Sigmoid colon (tissue), 7 donors: ENCODE data around the gene RIMBP2. TPM values are rescaled to one million over a fixed set of nuclear protein-coding genes. Genes with fewer than 3 reads are reported as not detected.

Experiments used
- DNase-seq: peaks from one replicate; pipeline ENCODE4 v3.0.0-alpha.2; 2019
- H3K27ac ChIP-seq, 4 donors: fragments of 200-600 bp; sonication (generic); one replicate each; pipeline ENCODE4 v1.5.1; 2016 to 2019; ENCODE audit warnings: mild to moderate bottlenecking in 1 of 4
- H3K27me3 ChIP-seq, 3 donors: fragments of 200-600 bp; sonication (generic); one replicate each; pipeline ENCODE4 v1.5.1; 2019; ENCODE audit warnings: mild to moderate bottlenecking in 1 of 3
- H3K36me3 ChIP-seq, 4 donors: fragments of 200-600 bp; sonication (generic); one replicate each; pipeline ENCODE4 v1.5.1; 2016 to 2019
- H3K4me1 ChIP-seq, 4 donors: fragments of 200-600 bp; sonication (generic); one replicate each; pipeline ENCODE4 v1.5.1; 2017 to 2019
- H3K4me3 ChIP-seq, 4 donors: fragments of 200-600 bp; sonication (generic); one replicate each; pipeline ENCODE4 v1.5.1; 2017 to 2019; ENCODE audit warnings: mild to moderate bottlenecking in 2 of 4, moderate library complexity in 1 of 4
- H3K9me3 ChIP-seq, 4 donors: fragments of 200-600 bp in 3 of 4; sonication (generic) in 3 of 4; one replicate each; pipeline versions ENCODE4 v1.5.1 to v1.6.1; 2013 to 2019
- EP300 ChIP-seq, 4 donors: sonication (generic); formaldehyde crosslinking; IDR thresholded peaks; one replicate each; pipeline ENCODE4 v1.6.1; 2017; ENCODE audit warnings: antibody characterized with exemption in 4 of 4
- POLR2A ChIP-seq, 2 donors: fragments of 450-650 bp; IDR thresholded peaks; one replicate each; pipeline ENCODE4 v1.6.1; 2016; ENCODE audit warnings: antibody characterized with exemption in 2 of 2, mild to moderate bottlenecking in 2 of 2, moderate library complexity in 2 of 2
- POLR2AphosphoS5 ChIP-seq, 4 donors: sonication (generic); formaldehyde crosslinking; IDR thresholded peaks; one replicate each; pipeline ENCODE4 v1.6.1; 2017; ENCODE audit warnings: antibody characterized with exemption in 4 of 4
- WGBS, 2 donors: extraction: QIAGEN DNeasy Blood & Tissue Kit; methylation state at CpG; one replicate each; pipeline ENCODE4 v1.1.7; 2013; 5-methylcytosine and 5-hydroxymethylcytosine counted together
- intact Hi-C: fragments of 100-400 bp; cut with DNase I; formaldehyde crosslinking; loops from one replicate; pipeline ENCODE4 v1.15.1; 2023
- polyA plus RNA-seq, 3 donors: library from polyadenylated mRNA; stranded (reverse); fragments of 200-250 nt; gene quantifications; one replicate each; pipeline ENCODE4 v1.2.3, GENCODE V29; 2013
- total RNA-seq, 4 donors: library from RNA; depleted of rRNA; stranded (reverse); fragments of >200 nt; gene quantifications; one replicate each; pipeline ENCODE4 v1.1.0, GENCODE V29; 2016
- TF ChIP-seq, protein P1 (sequence below), 4 experiments: fragments of 450-650 bp in 3 of 4; fragments of 200-600 bp in 1 of 4; IDR thresholded peaks; one replicate each; pipeline ENCODE4 v1.5.1; 2016 to 2019; ENCODE audit warnings: antibody characterized with exemption in 4 of 4, mild to moderate bottlenecking in 3 of 4, moderate library complexity in 2 of 4
- donor health status: healthy with polysubstance abuse.
- donor health status: Bipolar disorder and iron deficiency.
- donor health status: healthy.

RIMBP2 gene
- total and polyA plus RNA-seq, 7 donors, result under 0.01 to 5.5 (median 1.4) TPM

DNA sequence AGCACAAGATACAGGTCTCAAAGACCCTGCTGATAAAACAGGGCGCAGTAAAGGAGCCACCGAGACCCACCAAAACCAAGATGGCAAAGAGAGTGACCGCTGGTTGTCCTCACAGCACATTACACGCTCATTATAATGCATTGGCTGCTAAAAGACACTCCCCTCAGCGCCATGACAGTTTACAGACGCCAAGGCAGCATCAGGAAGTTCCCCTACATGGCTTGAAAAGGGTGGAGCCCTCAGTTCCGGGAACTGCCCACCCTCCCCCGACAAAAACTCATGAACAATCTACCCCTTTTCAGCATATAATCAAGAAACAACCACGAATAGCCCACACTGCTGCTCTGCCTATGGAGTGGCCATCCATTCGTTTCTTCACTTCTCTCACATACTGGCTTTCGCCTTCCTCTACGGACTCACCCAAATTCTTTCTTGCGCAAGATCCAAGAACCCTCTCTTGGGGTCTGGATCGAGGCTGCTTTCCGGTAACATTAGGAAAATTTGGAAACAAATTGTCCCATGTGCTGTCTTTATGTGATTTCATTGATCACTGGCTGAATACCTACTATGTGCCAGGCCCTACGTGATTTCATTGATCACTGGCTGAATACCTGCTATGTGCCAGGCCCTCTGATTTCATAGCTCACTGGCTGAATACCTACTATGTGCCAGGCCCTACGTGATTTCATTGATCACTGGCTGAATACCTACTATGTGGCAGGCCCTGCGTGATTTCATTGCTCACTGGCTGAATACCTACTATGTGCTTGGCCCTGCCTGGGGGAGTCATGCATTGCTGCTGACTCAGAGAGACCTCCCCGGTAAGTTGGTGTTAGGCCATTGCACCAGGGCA, 252.1 kb downstream of the RIMBP2 start:
- 70 to 71% methylated on average over 19 of the region's 19 CpGs for WGBS, 2 donors
- H3K27ac ChIP-seq, result no peak overlapping the region
- TF ChIP-seq EP300 (IDR thresholded peaks at IDR 0.05), result no peak
- TF ChIP-seq, protein P1, sequence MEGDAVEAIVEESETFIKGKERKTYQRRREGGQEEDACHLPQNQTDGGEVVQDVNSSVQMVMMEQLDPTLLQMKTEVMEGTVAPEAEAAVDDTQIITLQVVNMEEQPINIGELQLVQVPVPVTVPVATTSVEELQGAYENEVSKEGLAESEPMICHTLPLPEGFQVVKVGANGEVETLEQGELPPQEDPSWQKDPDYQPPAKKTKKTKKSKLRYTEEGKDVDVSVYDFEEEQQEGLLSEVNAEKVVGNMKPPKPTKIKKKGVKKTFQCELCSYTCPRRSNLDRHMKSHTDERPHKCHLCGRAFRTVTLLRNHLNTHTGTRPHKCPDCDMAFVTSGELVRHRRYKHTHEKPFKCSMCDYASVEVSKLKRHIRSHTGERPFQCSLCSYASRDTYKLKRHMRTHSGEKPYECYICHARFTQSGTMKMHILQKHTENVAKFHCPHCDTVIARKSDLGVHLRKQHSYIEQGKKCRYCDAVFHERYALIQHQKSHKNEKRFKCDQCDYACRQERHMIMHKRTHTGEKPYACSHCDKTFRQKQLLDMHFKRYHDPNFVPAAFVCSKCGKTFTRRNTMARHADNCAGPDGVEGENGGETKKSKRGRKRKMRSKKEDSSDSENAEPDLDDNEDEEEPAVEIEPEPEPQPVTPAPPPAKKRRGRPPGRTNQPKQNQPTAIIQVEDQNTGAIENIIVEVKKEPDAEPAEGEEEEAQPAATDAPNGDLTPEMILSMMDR (IDR thresholded peaks at IDR 0.05), result no peak
- no peak for TF ChIP-seq POLR2AphosphoS5 (IDR thresholded peaks at IDR 0.05)
- TF ChIP-seq POLR2A (IDR thresholded peaks at IDR 0.05), result no peak
- H3K4me1 ChIP-seq, result no peaks in the 10 kb centered on the region
- H3K36me3 ChIP-seq, result no peaks in the 10 kb centered on the region
- peaks cover 0 to 5% (median 3%) of the 10 kb centered on the region in 4 donors for H3K9me3 ChIP-seq
- no peak for DNase-seq
- no peak overlapping the region for H3K4me3 ChIP-seq
- peaks cover 0 to 4% (median 0%) of the 10 kb centered on the region in 3 donors for H3K27me3 ChIP-seq
- intact Hi-C loops, result no loop called here

DNA sequence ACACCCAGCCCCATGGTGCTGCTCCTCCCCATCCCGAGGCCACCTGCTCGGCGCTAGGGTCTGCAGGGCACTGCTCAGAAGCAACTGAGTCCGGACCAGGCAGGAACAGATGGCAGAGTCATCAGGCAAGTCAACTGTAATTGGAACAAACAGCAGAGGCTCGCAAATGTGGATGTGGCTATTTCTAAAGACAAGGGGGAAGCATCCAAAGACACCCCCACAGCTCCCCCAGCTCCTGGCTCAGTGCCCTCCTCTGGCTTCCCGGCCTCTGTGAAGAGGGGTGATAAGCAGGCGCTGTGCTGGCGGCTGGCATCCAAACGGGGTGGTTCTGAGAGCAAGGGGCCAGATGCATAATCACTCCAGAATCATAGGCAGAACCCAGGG, 252.8 kb downstream of the RIMBP2 start:
- H3K27ac ChIP-seq, result no peak overlapping the region
- 60 to 78% methylated on average over 9 of the region's 9 CpGs for WGBS, 2 donors
- H3K4me3 ChIP-seq, result no peak overlapping the region

DNA sequence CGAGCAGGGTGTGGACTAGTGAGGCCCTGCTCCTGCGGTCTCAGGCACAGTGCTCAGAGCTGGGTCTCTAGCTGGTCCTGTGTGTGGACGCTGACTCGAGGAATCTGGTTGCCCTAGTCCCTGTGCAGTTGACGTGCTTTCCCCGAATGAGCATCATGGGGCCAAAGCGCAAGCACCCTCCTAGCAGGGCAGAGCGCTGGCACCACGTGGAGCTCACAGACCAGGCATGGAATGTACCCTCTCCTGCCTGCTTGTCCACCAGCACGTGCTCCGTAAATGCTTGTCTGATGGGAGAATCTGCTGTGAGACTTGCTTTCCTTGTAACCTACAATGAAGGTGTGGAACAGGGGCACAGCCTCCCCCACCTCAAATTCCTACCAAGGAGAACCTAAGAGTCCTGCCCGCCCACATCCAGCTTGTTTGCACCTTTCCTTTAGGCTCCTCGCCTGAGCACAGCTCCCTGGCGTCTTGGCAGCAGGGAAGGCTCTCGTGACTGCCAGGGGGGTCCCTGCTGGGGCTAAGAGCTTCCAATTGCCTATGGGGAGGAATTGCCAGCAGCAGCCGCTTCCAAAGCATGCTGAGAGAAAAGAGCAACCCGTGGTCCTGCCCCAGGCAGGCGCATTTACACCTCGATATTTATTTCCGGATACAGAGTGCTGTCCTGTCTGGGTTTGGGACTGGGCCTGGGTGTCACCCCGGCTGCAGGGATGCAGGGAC, 253.4 kb downstream of the RIMBP2 start:
- intact Hi-C loops, result no loop called here
- peaks cover 0 to 3% (median 1%) of the 10 kb centered on the region in 4 donors for H3K9me3 ChIP-seq
- no peak for DNase-seq
- TF ChIP-seq POLR2AphosphoS5 (IDR thresholded peaks at IDR 0.05) (no peak), POLR2A (IDR thresholded peaks at IDR 0.05) (no peak), EP300 (IDR thresholded peaks at IDR 0.05) (no peak)
- TF ChIP-seq, protein P1 (IDR thresholded peaks at IDR 0.05), result no peak
- H3K27me3 ChIP-seq, result peaks cover 0 to 4% (median 0%) of the 10 kb centered on the region in 3 donors
- no peak overlapping the region for H3K27ac ChIP-seq
- no peaks in the 10 kb centered on the region for H3K4me1 ChIP-seq
- H3K36me3 ChIP-seq, result no peaks in the 10 kb centered on the region
- no peak overlapping the region for H3K4me3 ChIP-seq
- WGBS, 2 donors, result 79% methylated on average over 21 of the region's 21 CpGs

More for the DNA sequence above, 252.8 kb downstream of the RIMBP2 start:
- no peak for TF ChIP-seq POLR2AphosphoS5 (IDR thresholded peaks at IDR 0.05)
- TF ChIP-seq POLR2A (IDR thresholded peaks at IDR 0.05), result no peak
- TF ChIP-seq EP300 (IDR thresholded peaks at IDR 0.05), result no peak
- TF ChIP-seq, protein P1 (IDR thresholded peaks at IDR 0.05), result no peak
- Histone ChIP-seq H3K4me1 (no peaks in the 10 kb centered on the region), H3K9me3 (peaks cover 0 to 5% (median 3%) of the 10 kb centered on the region in 4 donors), H3K36me3 (no peaks in the 10 kb centered on the region), H3K27me3 (peaks cover 0 to 4% (median 0%) of the 10 kb centered on the region in 3 donors)
- DNase-seq, result no peak
- intact Hi-C loops, result no loop called here

DNA sequence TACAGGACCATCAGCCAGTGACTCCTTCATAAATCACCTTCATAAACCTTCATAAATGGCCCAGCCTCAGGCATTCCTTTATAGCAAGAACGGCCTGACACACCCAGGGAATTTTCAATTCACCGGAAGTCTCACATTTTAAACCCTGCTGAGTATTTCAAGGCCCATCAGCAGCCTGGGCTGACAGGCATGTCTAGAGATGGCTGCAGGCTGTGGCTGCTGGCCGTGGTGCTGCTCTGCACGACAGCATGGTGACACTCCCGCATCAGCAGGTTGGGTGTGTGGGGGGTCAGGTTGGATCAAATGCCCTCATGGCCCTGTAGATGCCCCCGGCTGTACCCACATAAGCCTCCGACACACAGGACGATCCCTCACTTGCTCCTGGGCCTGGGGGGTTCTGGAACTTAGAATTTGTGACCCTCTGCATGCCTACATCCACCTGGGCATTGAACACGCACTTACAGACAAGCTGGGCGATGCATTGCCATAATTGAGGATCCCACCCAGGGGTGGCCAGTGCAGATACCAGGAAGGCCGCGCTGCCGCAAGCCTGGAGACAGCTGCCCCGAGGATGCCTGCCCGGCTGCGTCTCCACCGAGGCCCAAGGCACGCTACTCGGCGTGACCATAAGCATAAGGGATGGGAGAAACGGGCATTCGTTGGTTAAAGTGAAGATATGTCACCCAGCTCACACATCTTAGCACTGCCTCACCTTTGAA, 254.1 kb downstream of the RIMBP2 start:
- TF ChIP-seq POLR2AphosphoS5 (IDR thresholded peaks at IDR 0.05), result no peak
- no peak for TF ChIP-seq POLR2A (IDR thresholded peaks at IDR 0.05)
- TF ChIP-seq EP300 (IDR thresholded peaks at IDR 0.05), result no peak
- TF ChIP-seq, protein P1 (IDR thresholded peaks at IDR 0.05), result no peak
- H3K36me3 ChIP-seq, result no peaks in the 10 kb centered on the region
- no peak overlapping the region for H3K27ac ChIP-seq
- H3K9me3 ChIP-seq, result no peaks in the 10 kb centered on the region
- H3K4me1 ChIP-seq, result no peaks in the 10 kb centered on the region
- no peak for DNase-seq
- intact Hi-C loops, result no loop called here
- H3K4me3 ChIP-seq, result no peak overlapping the region
- 80 to 85% methylated on average over 22 of the region's 22 CpGs for WGBS, 2 donors
- peaks cover 0 to 4% (median 0%) of the 10 kb centered on the region in 3 donors for H3K27me3 ChIP-seq
